Breast epithelium (tissue), 3 donors: ENCODE results near the gene NME3.

ENCODE experiments used
- CTCF ChIP-seq, 3 donors: fragments of 450-650 bp; IDR thresholded peaks; one replicate each; pipeline ENCODE4 v1.5.1; 2016 to 2017; ENCODE audit warnings: antibody characterized with exemption in 3 of 3, mild to moderate bottlenecking in 3 of 3, moderate library complexity in 3 of 3
- POLR2AphosphoS5 ChIP-seq, 3 donors: sonication (generic); formaldehyde crosslinking; IDR thresholded peaks; one replicate each; pipeline ENCODE4 v1.6.1; 2017; ENCODE audit warnings: antibody characterized with exemption in 3 of 3

- TF ChIP-seq CTCF (IDR thresholded peaks at IDR 0.05) (no peak), POLR2AphosphoS5 (IDR thresholded peaks at IDR 0.05) (no peak)
These were observed 38.8 kb upstream of the NME3 start for GRCh38 chr16:1810106-1810505.
